ENCODE data around the gene CHAD.
A peak's percentile ranks its signal among the peaks of the same experiment; 100 is the strongest.

Gene CHAD

DNA sequence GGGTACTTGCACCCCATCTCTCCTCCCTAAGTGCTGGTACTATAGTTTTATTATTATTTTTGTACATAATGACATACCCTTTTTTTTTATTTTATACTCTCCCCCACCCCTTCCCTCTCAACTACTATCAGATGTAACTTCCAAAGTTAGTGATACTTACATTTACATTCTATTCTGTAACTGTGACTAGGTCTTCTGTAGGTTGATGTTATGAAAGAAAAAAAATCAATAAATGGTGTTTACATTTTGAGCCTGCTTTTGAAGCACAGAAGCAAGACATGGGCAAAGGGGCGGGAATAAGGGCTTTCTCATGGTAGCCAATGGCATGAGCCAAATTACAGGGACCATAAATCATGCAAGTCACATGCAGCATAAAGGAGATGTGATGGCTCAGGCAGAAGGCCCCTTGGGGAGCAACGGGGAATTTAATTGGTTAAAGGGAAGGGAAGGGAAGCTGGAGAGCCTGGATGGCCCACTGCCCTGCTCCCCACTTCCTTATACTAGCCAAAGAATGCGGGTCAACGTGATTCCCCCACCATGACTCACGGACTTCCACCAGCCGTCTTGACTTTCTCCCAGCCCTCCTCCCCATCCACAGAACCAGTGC lies 45.0 kb downstream of the CHAD start:
- H3K4me2 ChIP-seq (ENCODE audit: low read depth, low read length, poor library complexity, severe bottlenecking), result no peak overlapping the region
- no peak overlapping the region for H3K4me3 ChIP-seq (ENCODE audit: insufficient read depth, low read length, poor library complexity, severe bottlenecking)

GRCh38 chr17:50422738-50423137 lies 45.9 kb downstream of the CHAD start:
- Histone ChIP-seq H2AFZ (ENCODE audit: low read depth, low read length, severe bottlenecking) (no peak overlapping the region), H3K4me3 (ENCODE audit: insufficient read depth, low read length, poor library complexity, severe bottlenecking) (no peak overlapping the region), H3K27me3 (ENCODE audit: low read length) (no peaks in the 10 kb centered on the region), H3K9me3 (ENCODE audit: insufficient read depth, low read length) (no peaks in the 10 kb centered on the region), H3K79me2 (ENCODE audit: insufficient read depth, low read length) (0 out of 2 replicates have a peak, but pooled peaks cover 4% of the 10 kb centered on the region), H3K4me2 (ENCODE audit: low read depth, low read length, poor library complexity, severe bottlenecking) (no peak overlapping the region), H3K9me2 (replicated peaks; ENCODE audit: insufficient read depth, low read length) (no peaks in the 10 kb centered on the region), H3K36me3 (ENCODE audit: low read length) (no peaks in the 10 kb centered on the region), H3K9ac (ENCODE audit: low read length) (no peak overlapping the region), H4K20me1 (ENCODE audit: low read depth, low read length) (no peaks in the 10 kb centered on the region), H3F3A (ENCODE audit: insufficient read depth) (peaks cover 16% of the 10 kb centered on the region), H3K27ac (ENCODE audit: low read depth, low read length) (no peak overlapping the region)
- no peak for TF ChIP-seq EZH2phosphoT487 (conservative IDR thresholded peaks at IDR 0.05; ENCODE audit: low read length)
- TF ChIP-seq, protein P1, sequence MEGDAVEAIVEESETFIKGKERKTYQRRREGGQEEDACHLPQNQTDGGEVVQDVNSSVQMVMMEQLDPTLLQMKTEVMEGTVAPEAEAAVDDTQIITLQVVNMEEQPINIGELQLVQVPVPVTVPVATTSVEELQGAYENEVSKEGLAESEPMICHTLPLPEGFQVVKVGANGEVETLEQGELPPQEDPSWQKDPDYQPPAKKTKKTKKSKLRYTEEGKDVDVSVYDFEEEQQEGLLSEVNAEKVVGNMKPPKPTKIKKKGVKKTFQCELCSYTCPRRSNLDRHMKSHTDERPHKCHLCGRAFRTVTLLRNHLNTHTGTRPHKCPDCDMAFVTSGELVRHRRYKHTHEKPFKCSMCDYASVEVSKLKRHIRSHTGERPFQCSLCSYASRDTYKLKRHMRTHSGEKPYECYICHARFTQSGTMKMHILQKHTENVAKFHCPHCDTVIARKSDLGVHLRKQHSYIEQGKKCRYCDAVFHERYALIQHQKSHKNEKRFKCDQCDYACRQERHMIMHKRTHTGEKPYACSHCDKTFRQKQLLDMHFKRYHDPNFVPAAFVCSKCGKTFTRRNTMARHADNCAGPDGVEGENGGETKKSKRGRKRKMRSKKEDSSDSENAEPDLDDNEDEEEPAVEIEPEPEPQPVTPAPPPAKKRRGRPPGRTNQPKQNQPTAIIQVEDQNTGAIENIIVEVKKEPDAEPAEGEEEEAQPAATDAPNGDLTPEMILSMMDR (IDR thresholded peaks at IDR 0.05; ENCODE audit: insufficient read depth, low read length, poor library complexity, severe bottlenecking), result no peak

More for the DNA sequence above, 45.0 kb downstream of the CHAD start:
- 0 out of 2 replicates have a peak, but pooled peaks cover 4% of the 10 kb centered on the region for H3K79me2 ChIP-seq (ENCODE audit: insufficient read depth, low read length)
- H4K20me1 ChIP-seq (ENCODE audit: low read depth, low read length), result no peaks in the 10 kb centered on the region
- H3K9me2 ChIP-seq (replicated peaks; ENCODE audit: insufficient read depth, low read length), result no peaks in the 10 kb centered on the region
- no peaks in the 10 kb centered on the region for H3K9me3 ChIP-seq (ENCODE audit: insufficient read depth, low read length)
- H3K27me3 ChIP-seq (ENCODE audit: low read length), result no peaks in the 10 kb centered on the region
- no peaks in the 10 kb centered on the region for H3K36me3 ChIP-seq (ENCODE audit: low read length)
- no peak overlapping the region for H2AFZ ChIP-seq (ENCODE audit: low read depth, low read length, severe bottlenecking)
- H3K27ac ChIP-seq (ENCODE audit: low read depth, low read length), result no peak overlapping the region
- TF ChIP-seq EZH2phosphoT487 (conservative IDR thresholded peaks at IDR 0.05; ENCODE audit: low read length), result no peak
- TF ChIP-seq, protein P1 (IDR thresholded peaks at IDR 0.05; ENCODE audit: insufficient read depth, low read length, poor library complexity, severe bottlenecking), result no peak
- no peak overlapping the region for H3K9ac ChIP-seq (ENCODE audit: low read length)
- H3F3A ChIP-seq (ENCODE audit: insufficient read depth), result peaks cover 16% of the 10 kb centered on the region

GRCh38 chr17:50421308-50422051 lies 47.2 kb downstream of the CHAD start:
- H3K4me2 ChIP-seq (ENCODE audit: low read depth, low read length, poor library complexity, severe bottlenecking), result peak overlapping the region; percentile 64
- H4K20me1 ChIP-seq (ENCODE audit: low read depth, low read length), result no peaks in the 10 kb centered on the region
- H3K27me3 ChIP-seq (ENCODE audit: low read length), result no peaks in the 10 kb centered on the region
- H3K4me3 ChIP-seq (ENCODE audit: insufficient read depth, low read length, poor library complexity, severe bottlenecking), result peak overlapping the region; percentile 38
- H3K9ac ChIP-seq (ENCODE audit: low read length), result peak overlapping the region; percentile 44
- H3K79me2 ChIP-seq (ENCODE audit: insufficient read depth, low read length), result no peaks in the 10 kb centered on the region
- peak overlapping the region; percentile 72 for H3K27ac ChIP-seq (ENCODE audit: low read depth, low read length)
- no peaks in the 10 kb centered on the region for H3K36me3 ChIP-seq (ENCODE audit: low read length)
- H3K9me2 ChIP-seq (replicated peaks; ENCODE audit: insufficient read depth, low read length), result no peaks in the 10 kb centered on the region
- no peaks in the 10 kb centered on the region for H3K9me3 ChIP-seq (ENCODE audit: insufficient read depth, low read length)
- peaks cover 7% of the 10 kb centered on the region for H3F3A ChIP-seq (ENCODE audit: insufficient read depth)
- TF ChIP-seq EZH2phosphoT487 (conservative IDR thresholded peaks at IDR 0.05; ENCODE audit: low read length), result no peak
- TF ChIP-seq, protein P1 (IDR thresholded peaks at IDR 0.05; ENCODE audit: insufficient read depth, low read length, poor library complexity, severe bottlenecking), result no peak
- peak overlapping the region; percentile 90 for H2AFZ ChIP-seq (ENCODE audit: low read depth, low read length, severe bottlenecking)

Data from SU-DHL-6 (cell line).